HG03039 (cell line): ENCODE measurements around the gene KRT2.

Experiments used
- ATAC-seq: cut with Tn5 transposase; IDR thresholded peaks from one replicate; pipeline ENCODE4 v1.9.1; 2021; ENCODE audit warnings: mild to moderate bottlenecking, moderate library complexity; ENCODE audit not compliant: unreplicated experiment

The KRT2 gene

DNA sequence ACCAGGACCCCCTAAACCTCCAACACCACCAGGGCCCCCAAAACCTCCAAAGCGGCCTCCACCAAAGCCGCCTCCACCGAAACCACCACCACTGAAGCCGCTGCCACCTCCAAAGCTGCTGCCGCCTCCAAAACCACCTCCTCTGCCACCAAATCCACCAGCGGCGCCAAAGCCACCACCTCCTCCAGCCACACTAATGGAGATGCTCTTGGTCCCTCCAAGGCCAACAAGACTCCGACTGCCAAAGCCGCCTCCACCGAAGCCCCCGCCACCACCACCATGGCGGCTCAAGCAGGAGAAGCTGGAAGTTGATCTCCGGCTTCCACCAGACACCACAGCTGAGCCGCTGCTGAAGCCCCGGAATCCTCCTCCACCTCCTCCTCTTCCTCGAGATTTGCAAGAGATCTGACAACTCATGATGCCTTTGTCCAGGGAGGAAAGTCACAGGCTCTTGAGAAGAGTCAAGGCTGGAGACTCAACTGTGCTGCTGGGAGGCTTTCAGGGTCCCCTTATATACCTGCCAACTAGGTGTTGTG lies at the start of gene KRT2:
Gene KRT2 (minus strand): TSS at position 486 of the 536 bp plus-strand sequence. CDS start 69 bp downstream, at position 417.
- ATAC-seq = no peak

DNA sequence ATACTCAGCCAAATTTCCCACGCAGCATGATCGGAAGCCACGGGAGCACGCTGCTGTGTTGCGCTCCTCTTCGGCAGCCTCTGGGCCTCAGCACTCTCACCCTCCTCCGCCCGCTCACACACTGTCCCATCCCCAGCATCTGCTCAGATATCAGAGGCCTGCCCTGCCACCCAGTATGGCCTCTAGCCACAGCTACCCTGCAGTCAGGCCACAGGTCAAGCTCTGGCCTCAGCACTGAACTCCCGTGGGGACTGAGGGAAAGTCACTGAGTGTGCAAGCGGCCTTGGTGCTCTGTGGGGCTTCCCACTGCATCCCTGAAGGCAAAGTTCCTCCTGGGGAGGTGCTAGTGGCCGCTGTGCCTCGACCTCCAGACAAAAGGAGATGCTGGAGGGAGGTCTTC lies 49.3 kb upstream of the KRT2 start:
- no peak for ATAC-seq

DNA sequence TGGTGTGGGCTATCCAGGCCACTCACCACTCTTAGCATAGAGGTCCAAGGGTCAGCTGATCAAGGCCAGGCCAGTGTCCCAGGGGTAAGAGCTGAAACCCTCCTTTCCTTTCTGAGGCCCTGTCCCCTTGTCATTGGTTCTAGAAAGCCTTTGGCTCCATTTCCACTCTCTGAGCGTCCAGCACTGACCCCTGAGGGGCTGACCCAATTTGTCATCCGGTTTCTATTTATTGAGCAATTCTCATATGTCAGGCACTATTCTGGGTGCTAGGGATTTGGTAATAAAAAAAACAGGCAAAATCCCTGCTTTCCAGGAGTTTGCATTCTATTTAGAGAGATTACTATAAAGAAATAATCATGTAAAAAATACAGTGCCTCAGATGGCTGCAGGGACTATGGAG lies 47.9 kb upstream of the KRT2 start:
- no peak for ATAC-seq

DNA sequence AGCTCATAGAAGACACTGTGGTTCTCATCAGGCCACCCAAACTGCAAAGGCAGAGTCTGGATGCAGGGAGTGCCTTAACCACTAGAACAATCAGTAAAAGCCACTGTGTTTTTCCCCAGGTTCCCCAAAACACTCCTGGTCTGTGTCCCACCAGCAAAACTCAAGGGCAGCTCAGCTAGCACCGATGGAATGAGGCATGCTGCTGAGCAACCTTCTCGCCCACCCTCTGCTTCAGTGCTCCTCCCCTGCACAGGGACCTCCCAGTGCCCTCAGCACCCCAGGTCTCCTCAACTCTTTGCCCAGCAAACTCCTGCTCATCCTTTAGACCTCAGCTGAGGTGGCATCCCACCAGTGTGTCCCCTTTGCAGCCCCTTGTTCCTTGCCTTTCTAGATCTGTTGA lies 47.4 kb upstream of the KRT2 start:
- ATAC-seq = no peak

DNA sequence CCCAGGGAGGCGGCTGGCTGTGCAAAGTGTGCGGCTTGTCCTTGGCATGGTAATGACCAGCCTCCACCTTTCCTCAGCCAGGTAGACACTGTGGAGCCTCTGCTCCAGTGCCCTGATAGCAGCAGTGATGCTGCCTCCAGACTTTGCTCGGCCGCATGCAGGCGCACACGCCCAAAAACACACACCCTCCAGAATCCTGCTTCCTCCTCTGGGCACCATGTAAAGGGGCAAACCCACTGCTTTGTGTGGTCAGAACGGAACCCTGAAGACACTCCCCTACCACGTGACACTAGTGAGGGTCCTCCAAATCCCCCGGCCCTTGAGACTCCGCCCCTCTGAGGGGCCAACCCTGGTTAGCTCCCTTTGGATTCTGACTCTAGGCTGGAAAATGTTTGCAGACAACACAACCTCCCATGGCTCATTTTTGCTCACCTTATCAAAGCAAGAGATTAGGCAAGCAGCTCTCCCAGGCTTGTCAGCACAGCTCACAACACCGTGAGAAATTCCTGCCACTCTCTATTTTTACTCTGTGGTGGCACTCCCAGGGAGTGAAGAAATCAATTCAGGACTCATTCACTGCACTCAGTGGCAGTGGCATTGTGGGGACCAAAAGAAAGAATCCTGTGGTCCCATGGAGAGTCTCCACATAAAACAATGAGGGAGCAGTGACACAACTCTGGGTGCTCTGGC lies 46.8 kb upstream of the KRT2 start:
- ATAC-seq = no peak

DNA sequence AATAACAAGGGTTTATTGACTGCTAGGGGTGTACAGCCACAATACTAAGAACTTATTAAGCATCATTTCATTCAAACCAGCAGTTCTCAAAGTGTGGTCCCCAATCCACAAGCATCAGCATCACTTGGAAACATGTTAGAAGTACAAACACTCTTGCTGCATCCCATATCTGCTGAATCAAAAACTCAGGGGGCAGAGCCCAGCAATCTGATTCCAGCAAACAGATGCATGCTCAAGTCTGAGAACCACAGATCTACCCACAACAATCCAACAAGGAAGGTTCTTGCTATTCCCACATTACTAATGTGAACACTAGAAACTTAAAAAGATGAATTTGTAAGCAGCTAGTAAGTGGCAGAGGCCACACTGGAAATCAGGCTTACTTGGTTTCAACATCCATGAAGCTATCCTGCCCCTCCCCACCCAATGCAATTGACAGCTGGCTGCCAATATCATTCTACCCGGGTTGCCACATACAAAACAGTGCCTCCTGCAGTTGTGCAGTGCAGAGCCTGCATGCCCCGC lies 45.1 kb upstream of the KRT2 start:
- ATAC-seq = no peak

DNA sequence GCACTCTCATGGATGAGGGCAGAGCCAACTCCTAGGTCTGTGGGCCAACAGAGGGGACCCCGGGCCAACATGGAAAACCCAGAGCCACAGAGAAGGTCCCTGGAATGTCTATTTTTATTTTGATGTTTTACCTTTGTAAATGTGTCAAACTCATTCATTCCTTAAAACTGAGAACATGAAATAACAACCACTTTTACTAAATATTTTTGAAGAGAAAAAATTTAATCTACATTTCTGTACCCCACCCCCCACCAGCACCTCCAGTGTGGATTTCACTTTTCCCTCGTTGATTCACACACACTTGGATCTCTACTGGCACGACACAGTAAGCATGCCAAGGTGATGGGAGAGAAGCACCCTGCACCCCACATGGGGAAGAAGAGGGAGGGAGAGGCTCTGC lies 44.6 kb upstream of the KRT2 start:
- ATAC-seq = no peak

DNA sequence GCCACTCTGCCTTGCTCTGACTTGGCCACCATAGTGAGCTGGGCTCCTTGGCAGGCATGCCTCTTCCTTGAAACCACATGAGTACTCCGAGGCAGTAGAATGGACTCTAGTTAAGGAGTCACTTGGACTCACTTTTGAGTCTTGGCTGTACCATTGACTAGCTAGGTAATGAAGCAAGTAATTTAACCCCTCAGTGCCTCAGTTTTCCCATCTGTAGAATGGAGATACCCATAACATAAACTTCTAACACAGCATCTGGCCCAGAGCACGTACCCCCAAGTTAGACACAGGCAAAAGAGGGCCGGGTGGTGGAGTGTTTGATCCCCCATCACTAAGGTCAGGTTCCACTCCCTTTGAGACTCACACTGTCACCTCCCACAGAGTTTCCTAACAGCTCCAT lies 43.0 kb upstream of the KRT2 start:
- ATAC-seq = no peak

DNA sequence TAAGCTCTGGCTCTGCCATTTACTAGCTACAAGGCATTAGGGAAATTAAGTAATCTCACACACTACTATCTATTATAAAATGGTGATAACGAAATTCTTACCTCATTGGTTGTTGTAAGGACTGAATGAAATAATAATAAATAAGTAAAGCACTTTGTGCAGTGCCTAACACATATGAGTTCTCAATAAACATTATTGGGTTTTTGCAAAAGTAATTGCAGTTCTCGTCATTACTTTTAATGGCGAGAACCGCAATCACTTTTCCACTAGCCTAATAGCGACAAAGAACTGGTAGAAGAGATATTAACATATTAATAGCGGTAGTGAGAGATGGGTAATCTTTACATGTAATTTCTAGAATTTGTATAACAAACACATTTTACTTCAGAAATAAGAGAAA lies 42.1 kb upstream of the KRT2 start:
- ATAC-seq = no peak

DNA sequence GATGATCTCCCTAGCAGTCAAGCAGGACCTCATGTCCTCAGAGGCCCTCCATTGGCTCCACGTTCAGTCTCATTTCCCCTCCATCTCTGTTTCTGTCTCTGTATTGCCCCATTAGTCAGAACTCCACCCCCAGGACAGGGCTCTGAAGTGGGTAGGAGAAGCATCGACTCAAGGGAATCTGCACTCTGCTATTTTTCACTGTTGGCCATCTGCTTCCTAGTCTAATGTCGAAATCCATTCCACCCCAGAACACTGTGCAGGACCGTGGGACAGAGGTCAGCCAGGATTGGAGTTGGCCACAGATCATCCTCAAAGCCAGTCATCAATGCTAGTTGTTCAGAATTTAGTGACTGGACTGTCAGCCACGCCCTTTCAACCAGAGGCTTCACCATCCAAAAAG lies 41.2 kb upstream of the KRT2 start:
- ATAC-seq = no peak

DNA sequence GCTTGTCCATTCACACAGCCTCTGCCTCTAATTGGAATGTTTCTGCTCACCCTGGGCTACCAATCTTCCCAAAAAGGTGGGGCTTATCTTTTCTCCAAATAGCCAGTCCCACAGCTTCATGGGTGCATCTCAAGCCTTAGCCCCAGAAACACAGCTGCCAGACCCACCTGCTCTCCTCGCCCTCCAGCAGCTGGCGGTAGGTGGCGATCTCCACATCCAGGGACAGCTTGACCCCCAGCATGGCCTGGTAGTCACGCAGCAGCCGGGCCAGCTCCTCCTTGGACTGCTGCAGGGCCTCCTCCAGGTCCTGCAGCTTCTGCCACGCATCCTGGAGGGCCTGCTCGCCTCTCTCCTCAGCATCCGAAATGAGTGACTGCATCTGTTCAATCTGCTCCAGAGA lies 40.2 kb upstream of the KRT2 start:
- no peak for ATAC-seq

DNA sequence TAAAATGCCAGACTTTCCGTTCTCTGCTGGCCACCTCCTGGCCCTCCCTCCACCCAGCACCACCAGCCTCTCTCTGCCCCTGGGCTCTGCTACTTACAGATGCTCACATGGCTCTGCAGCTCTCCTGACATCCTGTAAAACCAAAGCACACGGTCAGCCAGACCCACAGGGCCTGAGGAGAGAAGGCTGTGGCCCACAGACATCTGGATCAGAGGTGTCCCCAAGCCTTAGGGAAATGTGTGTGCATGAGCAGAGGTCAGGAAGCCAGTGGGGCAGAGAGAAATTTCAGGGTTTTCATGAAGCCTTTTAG lies 39.8 kb upstream of the KRT2 start:
- ATAC-seq = no peak

DNA sequence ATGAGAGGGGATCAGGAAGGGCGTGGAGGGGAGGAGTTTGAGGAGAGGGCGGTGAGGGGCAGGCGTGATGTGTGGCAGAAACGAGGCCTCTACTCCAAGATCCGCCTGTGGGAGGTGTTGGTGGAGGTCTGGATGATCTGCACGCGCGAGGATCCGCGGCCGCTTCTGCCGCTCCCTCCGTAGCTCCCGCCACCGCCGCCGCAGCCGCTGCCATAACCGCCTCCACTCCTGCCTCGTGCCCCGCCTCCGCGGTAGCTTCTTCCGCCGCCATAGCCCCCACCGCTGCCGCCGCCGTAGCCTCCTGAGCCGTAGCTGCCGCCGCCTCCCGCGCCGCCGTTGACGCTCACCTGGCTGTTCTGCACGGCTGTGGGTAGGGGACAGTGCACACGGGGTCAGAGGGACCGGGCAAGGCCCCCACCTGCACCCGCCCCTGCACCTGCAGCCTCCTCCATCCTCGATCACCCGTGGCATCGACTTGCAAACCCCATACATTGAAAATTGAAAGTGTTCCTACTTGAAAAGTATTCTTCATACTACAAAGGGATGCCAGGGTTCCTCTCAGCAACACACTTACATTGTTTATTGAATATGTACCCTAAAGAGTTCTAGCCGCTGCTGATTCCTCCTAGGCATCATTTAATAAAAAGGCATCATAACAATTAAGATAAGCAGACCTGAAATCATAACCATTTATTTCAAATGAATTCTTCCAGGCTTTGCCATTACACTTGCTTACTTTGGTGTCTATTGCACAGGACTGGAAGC lies 39.2 kb upstream of the KRT2 start:
- no peak for ATAC-seq

DNA sequence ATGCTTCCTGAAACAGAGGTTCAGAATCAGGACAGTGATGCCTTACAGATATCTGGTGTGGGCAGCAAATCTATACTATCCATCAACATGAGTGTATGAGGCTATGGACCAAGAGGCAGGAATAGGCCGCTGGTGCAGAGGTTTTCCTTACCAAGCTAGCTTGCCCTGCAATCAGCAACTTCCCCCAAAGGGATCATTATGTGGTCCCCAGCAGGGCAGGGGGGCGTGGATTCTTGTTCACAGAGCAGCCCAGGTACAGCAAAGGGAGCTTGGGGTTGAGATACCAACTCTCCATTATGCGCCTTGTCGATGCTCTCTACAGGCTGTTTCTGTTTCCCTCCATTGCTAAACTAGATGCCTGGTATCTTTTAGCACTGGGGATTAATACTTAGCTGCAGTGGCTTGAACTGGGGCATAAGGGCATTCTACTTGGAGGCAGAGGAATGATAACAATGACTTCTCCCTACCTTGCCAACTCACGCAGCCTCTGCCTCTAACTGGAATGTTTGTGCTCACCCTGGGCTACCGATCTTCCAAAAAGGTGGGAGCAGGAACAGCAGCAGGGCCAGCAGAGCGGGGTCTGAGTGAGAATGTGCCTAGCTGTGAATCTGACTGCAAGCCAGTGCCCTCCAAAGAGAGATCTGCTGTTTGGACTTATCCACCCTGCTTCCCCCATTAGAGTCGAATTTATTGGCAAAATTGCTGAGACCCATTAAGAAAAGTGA lies 38.5 kb upstream of the KRT2 start:
- no peak for ATAC-seq

DNA sequence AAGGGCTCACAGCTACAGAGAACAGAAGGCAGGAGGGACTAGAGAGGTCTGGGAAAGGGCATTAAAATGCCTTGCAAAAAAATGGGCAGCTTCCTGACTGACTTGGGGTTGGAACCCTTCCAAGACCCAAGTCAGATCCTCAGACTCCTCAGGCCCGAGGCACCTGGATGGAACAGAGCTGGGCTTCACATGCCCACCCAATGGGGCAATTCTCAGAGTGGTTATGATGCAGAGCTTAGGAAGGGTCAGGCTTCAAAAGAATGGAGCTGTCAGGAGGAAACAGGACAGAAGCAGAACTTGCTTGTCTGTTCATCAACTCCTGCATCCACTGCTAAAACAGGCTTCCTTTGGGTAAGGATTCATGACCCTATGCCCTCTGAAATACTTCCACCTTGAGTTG lies 37.9 kb upstream of the KRT2 start:
- no peak for ATAC-seq

DNA sequence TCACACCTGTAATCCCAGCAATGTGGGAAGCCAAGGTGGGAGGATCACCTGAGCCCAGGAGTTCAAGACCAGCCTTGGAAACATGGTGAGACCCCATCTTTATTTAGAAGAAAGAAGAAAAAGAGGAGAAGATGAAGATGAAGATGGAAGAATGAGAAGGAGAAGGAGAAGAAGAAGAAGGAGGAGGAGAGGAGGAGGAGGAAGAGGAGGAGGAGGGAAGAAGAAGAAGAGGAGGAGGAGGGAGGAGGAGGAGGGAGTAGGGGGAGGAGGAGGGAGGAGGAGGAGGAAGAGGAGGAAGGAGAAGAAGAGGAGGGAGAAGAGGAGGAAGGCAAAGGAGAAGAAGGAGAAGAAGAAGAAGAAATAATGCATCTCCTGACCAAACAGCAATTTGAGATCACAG lies 37.2 kb upstream of the KRT2 start:
- ATAC-seq = no peak

DNA sequence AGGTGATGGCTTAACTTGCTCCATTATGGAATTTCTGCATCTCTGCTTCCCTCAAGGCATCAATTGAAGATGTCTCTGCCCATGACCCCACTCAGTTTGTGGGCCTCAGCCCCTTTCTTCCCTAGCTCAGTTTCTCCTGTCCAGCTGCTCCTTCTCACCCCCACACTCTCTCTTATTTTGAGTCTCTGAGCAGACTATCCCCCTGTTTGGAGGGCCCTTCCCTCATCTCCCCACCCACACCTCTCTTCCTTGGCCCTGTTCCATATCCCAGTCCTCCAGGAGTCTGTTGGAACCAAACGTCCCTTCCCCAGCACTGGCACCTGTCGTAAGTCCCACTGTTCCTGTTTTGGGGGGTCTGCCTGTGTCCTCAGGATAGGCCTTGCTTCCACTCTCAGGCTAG lies 36.5 kb upstream of the KRT2 start:
- ATAC-seq = no peak

DNA sequence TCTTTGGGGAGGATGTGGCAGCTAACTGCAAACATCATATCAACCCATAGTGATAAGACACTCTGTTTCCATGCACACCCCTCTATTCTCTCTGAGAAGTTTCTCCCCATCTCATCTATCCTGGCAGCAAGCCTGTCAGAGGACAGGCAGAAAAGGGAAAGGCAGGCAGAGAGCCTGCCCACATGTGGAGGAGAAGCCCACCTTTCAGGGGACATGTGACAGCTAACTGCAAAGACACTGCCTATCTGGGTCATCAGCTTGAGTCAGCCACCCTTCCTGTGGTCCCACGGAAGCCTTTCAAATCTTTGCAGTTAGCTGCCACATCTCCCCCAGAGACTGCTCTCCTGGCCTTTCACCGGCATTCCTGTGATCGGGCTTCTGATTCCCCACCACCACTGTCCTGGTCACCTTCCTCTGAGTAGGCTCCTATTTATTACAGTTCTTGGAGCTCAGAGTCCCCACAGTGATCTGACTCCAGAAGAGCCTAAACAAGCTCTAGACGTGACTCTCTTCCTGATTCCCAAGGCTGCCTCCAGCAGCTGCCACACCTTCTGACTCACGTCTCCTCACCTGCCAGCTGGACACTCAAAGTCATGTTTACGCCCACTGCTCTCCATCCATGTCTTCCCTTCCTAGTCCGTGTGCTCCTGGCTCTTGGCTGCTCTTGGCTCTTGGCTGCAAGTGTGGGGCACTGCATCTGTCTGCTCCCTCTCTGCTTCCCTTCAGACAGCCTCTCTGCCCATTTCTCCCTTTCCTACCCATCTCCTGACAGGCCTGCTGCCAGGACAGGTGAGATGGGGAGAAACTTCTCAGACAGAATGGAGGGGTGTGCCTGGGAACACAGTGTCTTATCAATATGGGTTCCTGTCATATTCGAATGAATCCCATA lies 35.7 kb upstream of the KRT2 start:
- no peak for ATAC-seq

DNA sequence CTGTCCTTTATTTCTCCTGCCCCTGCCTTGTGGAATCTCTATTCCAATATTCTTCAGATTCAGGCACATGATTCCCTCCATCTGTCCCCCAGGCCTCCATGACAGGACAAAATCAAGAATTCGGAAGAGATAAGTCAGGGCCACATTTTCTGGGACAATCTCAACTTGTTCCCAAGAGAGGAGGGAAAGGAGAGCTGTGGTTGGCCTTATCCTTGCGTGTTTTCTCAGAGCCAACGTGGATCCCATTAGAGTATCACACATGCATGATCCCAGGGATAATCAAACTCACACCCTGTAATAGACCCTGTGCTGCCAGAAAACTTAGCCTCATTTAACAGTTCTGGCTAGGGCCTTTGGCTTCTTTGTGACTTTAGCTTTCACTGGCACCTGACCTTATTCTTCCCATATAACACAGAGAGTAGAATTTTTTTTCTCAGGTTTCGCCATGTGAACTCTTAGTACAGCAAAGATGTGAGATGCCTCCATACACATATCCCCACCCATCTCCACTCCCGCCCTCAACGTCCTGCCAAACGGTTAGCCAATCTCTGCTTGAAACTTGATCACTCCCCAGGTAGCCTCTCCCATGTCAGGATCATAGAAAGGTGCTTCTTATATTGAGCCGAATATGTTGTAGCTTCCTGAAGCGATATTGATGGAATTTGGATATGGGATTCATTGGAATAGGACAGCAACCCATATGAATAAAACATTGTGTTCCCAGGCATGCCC lies 34.9 kb upstream of the KRT2 start:
- no peak for ATAC-seq

DNA sequence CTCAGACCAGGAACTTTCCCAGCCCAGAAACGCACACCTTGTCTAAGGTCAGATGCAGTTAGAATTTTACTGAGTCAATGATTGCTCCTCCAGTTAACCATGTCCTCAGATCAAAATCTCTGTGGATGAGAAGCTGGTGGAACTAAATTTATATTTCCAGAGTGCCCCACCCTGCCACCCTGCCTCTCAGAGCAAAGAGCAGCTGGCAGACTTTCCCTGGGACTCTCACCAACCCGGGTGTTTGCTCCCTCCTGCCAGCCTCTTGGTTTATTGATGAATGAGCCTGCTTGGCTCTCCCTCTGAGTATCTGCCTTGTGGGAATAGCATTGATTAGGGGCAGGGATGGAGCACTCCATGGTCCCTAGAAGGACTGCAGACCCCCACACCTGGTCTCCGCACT lies 34.1 kb upstream of the KRT2 start:
- ATAC-seq = no peak
